Left ventricle myocardium inferior (tissue), 1 donor: ENCODE data around the gene AFF1. TPM values are rescaled to one million over a fixed set of nuclear protein-coding genes. Genes with fewer than 3 reads are reported as not detected.

Source experiments
- DNase-seq: peaks from one replicate; pipeline ENCODE4 v3.0.0-alpha.2; 2020
- H3K27ac ChIP-seq: fragments of 200-600 bp; replicated peaks from 2 replicates; pipeline ENCODE4 v1.8.0; 2021
- H3K27me3 ChIP-seq: fragments of 200-600 bp; 2 replicates; pipeline ENCODE4 v1.8.0; 2021; ENCODE audit warnings: low read depth
- H3K36me3 ChIP-seq: fragments of 200-600 bp; 2 replicates; pipeline ENCODE4 v1.8.0; 2021
- H3K4me1 ChIP-seq: fragments of 200-600 bp; 2 replicates; pipeline ENCODE4 v1.8.0; 2021
- H3K4me3 ChIP-seq: fragments of 200-600 bp; 2 replicates; pipeline ENCODE4 v1.8.0; 2021; ENCODE audit warnings: mild to moderate bottlenecking, moderate library complexity
- H3K9me3 ChIP-seq: fragments of 200-600 bp; replicated peaks from 2 replicates; pipeline ENCODE4 v1.8.0; 2021
- intact Hi-C: fragments of 100-400 bp; cut with micrococcal nuclease; formaldehyde crosslinking; loops from one replicate; pipeline ENCODE4 v1.11.0; 2022
- total RNA-seq: library from RNA; stranded (reverse); fragmentation: NEBNext Ultra II Directional; extraction: Animal tissue kit (Norgen Biotek cat#: 25700); gene quantifications from one replicate; pipeline ENCODE4 v1.2.1, GENCODE V29; 2021
- TF ChIP-seq, protein P1 (sequence below): fragments of 200-600 bp; IDR thresholded peaks from 2 replicates; pipeline ENCODE4 v1.8.0; 2021; ENCODE audit warnings: antibody characterized with exemption, mild to moderate bottlenecking, borderline replicate concordance
- donor health status: DM: no; HTN: yes; CAD: no; lungs with severe emphysema.

The AFF1 gene
- total RNA-seq, 1 donor from 2014 or later, result 67.9 TPM

- Histone ChIP-seq H3K27me3 (no peaks in the 10 kb centered on the region), H3K36me3 (no peaks in the 10 kb centered on the region), H3K4me1 (peaks cover 100% of the 10 kb centered on the region), H3K4me3 (no peak overlapping the region), H3K9me3 (no peaks in the 10 kb centered on the region), H3K27ac (peak overlapping the region; percentile 92)
- TF ChIP-seq, protein P1, sequence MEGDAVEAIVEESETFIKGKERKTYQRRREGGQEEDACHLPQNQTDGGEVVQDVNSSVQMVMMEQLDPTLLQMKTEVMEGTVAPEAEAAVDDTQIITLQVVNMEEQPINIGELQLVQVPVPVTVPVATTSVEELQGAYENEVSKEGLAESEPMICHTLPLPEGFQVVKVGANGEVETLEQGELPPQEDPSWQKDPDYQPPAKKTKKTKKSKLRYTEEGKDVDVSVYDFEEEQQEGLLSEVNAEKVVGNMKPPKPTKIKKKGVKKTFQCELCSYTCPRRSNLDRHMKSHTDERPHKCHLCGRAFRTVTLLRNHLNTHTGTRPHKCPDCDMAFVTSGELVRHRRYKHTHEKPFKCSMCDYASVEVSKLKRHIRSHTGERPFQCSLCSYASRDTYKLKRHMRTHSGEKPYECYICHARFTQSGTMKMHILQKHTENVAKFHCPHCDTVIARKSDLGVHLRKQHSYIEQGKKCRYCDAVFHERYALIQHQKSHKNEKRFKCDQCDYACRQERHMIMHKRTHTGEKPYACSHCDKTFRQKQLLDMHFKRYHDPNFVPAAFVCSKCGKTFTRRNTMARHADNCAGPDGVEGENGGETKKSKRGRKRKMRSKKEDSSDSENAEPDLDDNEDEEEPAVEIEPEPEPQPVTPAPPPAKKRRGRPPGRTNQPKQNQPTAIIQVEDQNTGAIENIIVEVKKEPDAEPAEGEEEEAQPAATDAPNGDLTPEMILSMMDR, result no peak
- intact Hi-C loops, result no loop called here
- DNase-seq, result peak; percentile 65
Measured at GRCh38 chr4:87038837-87039615, 104.2 kb downstream of the AFF1 start.

- no peak for DNase-seq
- H3K4me1 ChIP-seq, result peaks cover 100% of the 10 kb centered on the region
- H3K9me3 ChIP-seq, result no peaks in the 10 kb centered on the region
- no peaks in the 10 kb centered on the region for H3K27me3 ChIP-seq
- H3K4me3 ChIP-seq, result no peak overlapping the region
- H3K27ac ChIP-seq, result peak overlapping the region; percentile 92
- no peaks in the 10 kb centered on the region for H3K36me3 ChIP-seq
- TF ChIP-seq, protein P1, result no peak
- intact Hi-C loops, result no loop called here
Measured at GRCh38 chr4:87041141-87041540, 106.3 kb downstream of the AFF1 start.

GRCh38 chr4:87042221-87042620 lies 107.4 kb downstream of the AFF1 start:
- peaks cover 100% of the 10 kb centered on the region for H3K4me1 ChIP-seq
- no peak for DNase-seq
- TF ChIP-seq, protein P1, result no peak
- intact Hi-C loops, result no loop called here
- peaks cover 7% of the 10 kb centered on the region for H3K36me3 ChIP-seq
- no peaks in the 10 kb centered on the region for H3K9me3 ChIP-seq
- no peaks in the 10 kb centered on the region for H3K27me3 ChIP-seq
- H3K4me3 ChIP-seq, result no peak overlapping the region
- H3K27ac ChIP-seq, result peak overlapping the region; percentile 92

GRCh38 chr4:87042986-87043820 lies 108.4 kb downstream of the AFF1 start:
- Histone ChIP-seq H3K27ac (peak overlapping the region; percentile 92), H3K9me3 (no peaks in the 10 kb centered on the region), H3K4me1 (peaks cover 98% of the 10 kb centered on the region), H3K4me3 (no peak overlapping the region), H3K27me3 (no peaks in the 10 kb centered on the region), H3K36me3 (peaks cover 16% of the 10 kb centered on the region)
- intact Hi-C loops, result no loop called here
- DNase-seq, result no peak
- TF ChIP-seq, protein P1, result no peak

GRCh38 chr4:87044511-87045233 lies 109.9 kb downstream of the AFF1 start:
- intact Hi-C loops, result no loop called here
- Histone ChIP-seq H3K4me3 (peak overlapping the region; percentile 52), H3K4me1 (peaks cover 98% of the 10 kb centered on the region), H3K27ac (peak overlapping the region; percentile 92), H3K36me3 (peaks cover 16% of the 10 kb centered on the region), H3K9me3 (no peaks in the 10 kb centered on the region), H3K27me3 (no peaks in the 10 kb centered on the region)
- TF ChIP-seq, protein P1, result no peak
- DNase-seq, result no peak
